ENCODE measurements around the gene LINC01488.

Gene LINC01488

DNA sequence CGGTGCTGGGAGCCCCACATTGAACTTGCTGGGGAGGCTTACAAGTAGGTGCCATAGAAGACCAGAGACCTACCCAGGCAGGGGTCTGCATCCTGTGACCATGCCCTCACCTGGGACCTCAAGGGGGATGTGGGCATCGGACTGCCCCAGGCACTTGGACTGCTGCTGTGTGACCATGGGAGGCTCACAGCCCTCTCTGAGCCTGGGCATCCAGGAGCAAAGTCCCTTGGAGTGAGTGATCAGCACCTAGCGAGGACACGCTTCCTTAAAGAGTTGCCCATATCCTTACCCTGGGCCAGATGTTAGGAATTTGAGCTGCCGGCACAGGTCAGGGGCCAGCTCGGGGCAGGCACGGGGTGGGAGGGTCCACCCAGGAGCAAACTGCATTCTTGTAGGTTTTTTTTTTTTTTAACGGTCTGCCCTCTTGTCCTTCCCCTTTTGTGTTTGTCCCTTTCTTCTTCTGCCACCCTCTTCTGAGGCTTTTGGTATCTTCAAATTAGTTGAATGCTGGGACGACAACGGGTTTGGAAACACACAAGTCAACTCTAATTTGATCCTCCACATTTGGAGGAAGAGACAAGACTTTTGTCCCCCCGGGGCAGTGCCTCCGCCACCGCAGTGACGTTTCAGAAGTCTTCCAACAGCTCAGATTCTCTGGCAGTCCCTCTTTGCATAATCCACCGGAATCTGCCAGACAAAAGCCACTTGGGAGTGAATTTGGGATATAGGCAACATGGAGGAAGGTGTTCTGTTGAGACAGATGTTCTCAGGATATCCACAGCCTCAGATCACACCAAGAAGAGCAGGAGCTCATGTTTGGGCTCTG, 46.1 kb upstream of the LINC01488 start:
- Histone ChIP-seq H3K79me1 (ENCODE audit: low read length) (peaks cover 37% of the 10 kb centered on the region), H3K36me3 (ENCODE audit: control insufficient read depth in 1 of 2, insufficient read depth in 2 of 2, low read length in 2 of 2) (no peaks in the 10 kb centered on the region), H3K4ac (ENCODE audit: low read depth, low read length) (no peak overlapping the region), H3K14ac (ENCODE audit: low read length) (peak overlapping the region; percentile 30), H3K79me2 (ENCODE audit: control insufficient read depth, insufficient read depth, low read length, poor library complexity) (peaks cover 2% of the 10 kb centered on the region), H3K4me3 (ENCODE audit: low read depth, low read length) (no peak overlapping the region), H3K9ac (ENCODE audit: low read length) (no peak overlapping the region), H2AFZ (ENCODE audit: insufficient read depth, low read length, poor library complexity) (no peak overlapping the region), H3K18ac (ENCODE audit: low read length) (peak overlapping the region; percentile 9), H4K91ac (ENCODE audit: low read depth, low read length) (peak overlapping the region; percentile 75), H3K4me2 (ENCODE audit: low read length) (no peak overlapping the region), H3K27ac (ENCODE audit: low read depth, low read length) (no peak overlapping the region), H4K8ac (ENCODE audit: low read depth, low read length) (no peak overlapping the region), H4K12ac (ENCODE audit: low read depth, low read length) (no peak overlapping the region), H3K27me3 (ENCODE audit: insufficient read depth, low read length) (no peaks in the 10 kb centered on the region), H2BK120ac (ENCODE audit: insufficient read depth, low read length, poor library complexity) (peak overlapping the region; percentile 65), H3K23ac (ENCODE audit: low read length) (no peak overlapping the region), H3K4me1 (ENCODE audit: control insufficient read depth in 1 of 2, insufficient read depth in 2 of 2, low read length in 2 of 2) (peaks cover 37 to 47% of the 10 kb centered on the region in 2 experiments), H2BK12ac (ENCODE audit: low read length) (peak overlapping the region; percentile 63), H2BK5ac (ENCODE audit: low read depth, low read length, poor library complexity) (no peak overlapping the region), H3K9me3 (ENCODE audit: insufficient read depth, low read depth, low read length) (no peaks in the 10 kb centered on the region), H2AK5ac (ENCODE audit: low read length) (peak overlapping the region; percentile 34)
- no CpG with 5 or more reads among the region's 15 CpGs for WGBS (ENCODE audit: extremely low coverage, insufficient coverage, insufficient read length)
- DNase-seq, result peak; percentile 85

DNA sequence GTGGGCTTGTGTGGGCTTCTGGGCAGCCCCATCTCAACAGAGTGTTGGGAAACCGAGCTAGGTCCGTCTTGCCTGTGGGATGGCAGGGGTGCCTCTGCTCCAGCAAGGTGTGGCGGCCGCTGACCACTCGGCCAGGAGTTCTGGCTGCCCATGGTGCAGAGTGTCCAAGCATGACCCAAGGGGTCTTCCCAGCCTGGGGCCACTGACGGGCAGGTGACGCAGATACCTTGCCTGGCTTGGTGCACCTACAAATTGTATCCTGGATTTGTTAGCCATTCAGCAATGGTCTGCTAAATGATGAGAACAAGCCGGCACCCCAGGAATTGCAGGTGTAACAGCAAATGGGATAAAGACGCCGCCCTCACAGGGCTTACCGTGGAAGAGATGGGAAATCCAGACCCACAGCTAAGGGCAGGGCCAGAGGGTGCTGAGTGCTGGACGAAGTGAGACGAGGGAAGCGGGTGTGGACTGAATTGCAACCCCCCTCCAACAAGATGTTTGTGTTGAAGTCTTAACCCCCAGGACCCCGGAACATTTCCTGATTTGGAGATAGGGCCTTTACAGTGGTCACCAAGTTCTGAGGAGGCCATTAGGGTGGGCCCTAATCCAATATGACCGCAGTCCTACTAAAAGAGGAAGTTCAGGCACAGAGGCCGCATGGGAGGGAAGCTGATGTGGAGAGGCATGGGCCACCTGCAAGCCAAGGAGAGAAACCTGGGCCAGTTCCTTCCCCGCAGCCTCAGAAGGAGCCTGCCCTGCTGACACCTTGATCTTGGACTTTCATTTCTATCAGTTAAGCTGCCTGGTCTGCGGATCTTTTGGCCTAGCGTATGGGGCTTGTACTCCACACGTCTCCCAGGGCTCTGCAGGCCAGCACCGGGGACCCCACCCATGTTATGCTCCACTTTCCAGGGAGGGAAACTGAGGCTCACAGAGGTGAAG, 45.2 kb upstream of the LINC01488 start:
- Histone ChIP-seq H3K4ac (ENCODE audit: low read depth, low read length) (no peak overlapping the region), H3K79me2 (ENCODE audit: control insufficient read depth, insufficient read depth, low read length, poor library complexity) (peaks cover 2% of the 10 kb centered on the region), H3K4me3 (ENCODE audit: low read depth, low read length) (no peak overlapping the region), H4K12ac (ENCODE audit: low read depth, low read length) (no peak overlapping the region), H2BK120ac (ENCODE audit: insufficient read depth, low read length, poor library complexity) (peak overlapping the region; percentile 65), H3K27me3 (ENCODE audit: insufficient read depth, low read length) (no peaks in the 10 kb centered on the region), H3K9ac (ENCODE audit: low read length) (no peak overlapping the region), H2BK5ac (ENCODE audit: low read depth, low read length, poor library complexity) (peak overlapping the region; percentile 18), H2BK12ac (ENCODE audit: low read length) (peak overlapping the region; percentile 63), H2AK5ac (ENCODE audit: low read length) (peak overlapping the region; percentile 45), H3K14ac (ENCODE audit: low read length) (peak overlapping the region; percentile 29), H3K4me2 (ENCODE audit: low read length) (no peak overlapping the region), H2AFZ (ENCODE audit: insufficient read depth, low read length, poor library complexity) (no peak overlapping the region), H3K79me1 (ENCODE audit: low read length) (peaks cover 37% of the 10 kb centered on the region), H3K4me1 (ENCODE audit: control insufficient read depth in 1 of 2, insufficient read depth in 2 of 2, low read length in 2 of 2) (peaks cover 37 to 47% of the 10 kb centered on the region in 2 experiments), H3K18ac (ENCODE audit: low read length) (peak overlapping the region; percentile 18), H3K23ac (ENCODE audit: low read length) (no peak overlapping the region), H4K8ac (ENCODE audit: low read depth, low read length) (no peak overlapping the region), H3K36me3 (ENCODE audit: control insufficient read depth in 1 of 2, insufficient read depth in 2 of 2, low read length in 2 of 2) (no peaks in the 10 kb centered on the region), H4K91ac (ENCODE audit: low read depth, low read length) (peak overlapping the region; percentile 32), H3K27ac (ENCODE audit: low read depth, low read length) (peak overlapping the region; percentile 49), H3K9me3 (ENCODE audit: insufficient read depth, low read depth, low read length) (no peaks in the 10 kb centered on the region)
- no peak for DNase-seq
- no CpG with 5 or more reads among the region's 22 CpGs for WGBS (ENCODE audit: extremely low coverage, insufficient coverage, insufficient read length)

DNA sequence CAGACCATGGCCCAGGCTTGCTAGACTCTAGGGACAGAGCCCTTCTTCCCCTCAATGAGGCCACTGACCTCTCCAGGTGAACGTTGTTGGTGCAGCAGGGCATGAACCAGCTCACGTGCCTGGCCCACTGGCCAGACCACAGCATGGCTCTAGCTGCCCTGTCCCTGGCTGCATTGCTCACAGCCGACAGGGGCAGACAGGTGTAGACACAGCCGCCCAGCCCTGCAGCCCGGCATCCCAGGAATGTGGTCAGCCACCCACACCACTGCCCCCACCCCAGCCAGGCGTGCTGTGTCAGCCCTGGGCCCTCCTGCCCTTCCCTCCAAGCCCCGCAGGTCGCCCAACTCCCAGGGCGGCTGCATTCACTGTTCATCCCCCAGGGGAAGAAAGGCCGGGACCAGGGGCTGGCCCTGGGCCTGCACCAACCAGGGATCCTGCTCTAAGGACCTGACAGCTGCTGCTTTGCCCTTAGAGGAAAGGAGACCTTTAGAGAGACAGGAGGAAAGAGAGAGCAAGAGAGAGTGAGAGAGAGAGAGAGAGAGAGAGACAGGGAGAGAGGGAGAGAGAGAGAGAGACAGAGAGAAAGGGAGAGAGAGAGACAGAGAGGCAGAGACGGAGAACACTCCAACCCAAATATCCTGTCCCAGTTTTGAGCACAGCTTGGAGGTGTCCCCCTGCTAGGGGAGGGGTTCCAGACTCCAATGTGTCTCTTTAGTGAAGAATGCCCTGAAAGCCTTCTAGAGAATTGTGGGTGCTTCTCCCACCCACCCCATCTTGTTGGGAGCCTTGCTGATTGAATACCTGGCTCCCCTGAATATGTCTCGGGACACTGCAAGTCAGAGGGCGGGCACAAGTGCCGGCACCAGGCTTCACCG, 44.2 kb upstream of the LINC01488 start:
- WGBS (ENCODE audit: extremely low coverage, insufficient coverage, insufficient read length), result no CpG with 5 or more reads among the region's 15 CpGs
- peaks cover 39 to 50% of the 10 kb centered on the region in 2 experiments for H3K4me1 ChIP-seq (ENCODE audit: control insufficient read depth in 1 of 2, insufficient read depth in 2 of 2, low read length in 2 of 2)
- H3K36me3 ChIP-seq (ENCODE audit: control insufficient read depth in 1 of 2, insufficient read depth in 2 of 2, low read length in 2 of 2), result no peaks in the 10 kb centered on the region
- no peak overlapping the region for H3K9ac ChIP-seq (ENCODE audit: low read length)
- peak overlapping the region; percentile 45 for H2AK5ac ChIP-seq (ENCODE audit: low read length)
- peak overlapping the region; percentile 57 for H3K27ac ChIP-seq (ENCODE audit: low read depth, low read length)
- no peak overlapping the region for H3K4ac ChIP-seq (ENCODE audit: low read depth, low read length)
- H2AFZ ChIP-seq (ENCODE audit: insufficient read depth, low read length, poor library complexity), result no peak overlapping the region
- peak overlapping the region; percentile 78 for H2BK12ac ChIP-seq (ENCODE audit: low read length)
- H3K18ac ChIP-seq (ENCODE audit: low read length), result peak overlapping the region; percentile 18
- no peaks in the 10 kb centered on the region for H3K27me3 ChIP-seq (ENCODE audit: insufficient read depth, low read length)
- peaks cover 37% of the 10 kb centered on the region for H3K79me1 ChIP-seq (ENCODE audit: low read length)
- H4K12ac ChIP-seq (ENCODE audit: low read depth, low read length), result no peak overlapping the region
- peak; percentile 92 to 97 for DNase-seq
- H4K8ac ChIP-seq (ENCODE audit: low read depth, low read length), result no peak overlapping the region
- H2BK5ac ChIP-seq (ENCODE audit: low read depth, low read length, poor library complexity), result peak overlapping the region; percentile 29
- H3K4me3 ChIP-seq (ENCODE audit: low read depth, low read length), result no peak overlapping the region
- peaks cover 2% of the 10 kb centered on the region for H3K79me2 ChIP-seq (ENCODE audit: control insufficient read depth, insufficient read depth, low read length, poor library complexity)
- H3K23ac ChIP-seq (ENCODE audit: low read length), result no peak overlapping the region
- no peaks in the 10 kb centered on the region for H3K9me3 ChIP-seq (ENCODE audit: insufficient read depth, low read depth, low read length)
- H3K4me2 ChIP-seq (ENCODE audit: low read length), result no peak overlapping the region
- peak overlapping the region; percentile 84 for H4K91ac ChIP-seq (ENCODE audit: low read depth, low read length)
- peak overlapping the region; percentile 29 for H3K14ac ChIP-seq (ENCODE audit: low read length)
- H2BK120ac ChIP-seq (ENCODE audit: insufficient read depth, low read length, poor library complexity), result peak overlapping the region; percentile 83

DNA sequence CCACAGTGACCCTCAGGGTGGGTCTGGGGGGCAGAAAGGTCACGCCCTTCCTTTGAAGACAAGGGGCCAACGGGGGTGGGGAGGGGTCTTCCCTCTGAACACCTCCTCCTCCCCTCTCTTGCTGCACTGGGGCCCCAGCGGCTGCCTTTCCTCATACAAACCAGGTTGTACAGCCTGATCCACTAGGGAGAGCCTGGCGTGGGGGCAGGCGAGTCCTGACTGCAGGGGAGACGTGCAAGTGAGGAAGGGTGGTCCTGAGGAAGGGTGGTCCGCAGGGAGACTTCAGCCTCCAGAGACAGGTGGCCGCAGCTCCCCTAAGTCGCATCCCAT, 43.6 kb upstream of the LINC01488 start:
- Histone ChIP-seq H3K36me3 (ENCODE audit: control insufficient read depth in 1 of 2, insufficient read depth in 2 of 2, low read length in 2 of 2) (no peaks in the 10 kb centered on the region), H4K91ac (ENCODE audit: low read depth, low read length) (peak overlapping the region; percentile 84), H3K9ac (ENCODE audit: low read length) (no peak overlapping the region), H3K23ac (ENCODE audit: low read length) (no peak overlapping the region), H4K12ac (ENCODE audit: low read depth, low read length) (no peak overlapping the region), H3K4me3 (ENCODE audit: low read depth, low read length) (no peak overlapping the region), H3K79me2 (ENCODE audit: control insufficient read depth, insufficient read depth, low read length, poor library complexity) (peaks cover 2% of the 10 kb centered on the region), H2AFZ (ENCODE audit: insufficient read depth, low read length, poor library complexity) (no peak overlapping the region), H3K9me3 (ENCODE audit: insufficient read depth, low read depth, low read length) (no peaks in the 10 kb centered on the region), H3K4ac (ENCODE audit: low read depth, low read length) (no peak overlapping the region), H2AK5ac (ENCODE audit: low read length) (peak overlapping the region; percentile 81), H3K18ac (ENCODE audit: low read length) (peak overlapping the region; percentile 52), H3K14ac (ENCODE audit: low read length) (peak overlapping the region; percentile 64), H3K27me3 (ENCODE audit: insufficient read depth, low read length) (no peaks in the 10 kb centered on the region), H3K4me1 (ENCODE audit: control insufficient read depth in 1 of 2, insufficient read depth in 2 of 2, low read length in 2 of 2) (peaks cover 45 to 56% of the 10 kb centered on the region in 2 experiments), H2BK5ac (ENCODE audit: low read depth, low read length, poor library complexity) (peak overlapping the region; percentile 29), H3K79me1 (ENCODE audit: low read length) (peaks cover 41% of the 10 kb centered on the region), H2BK120ac (ENCODE audit: insufficient read depth, low read length, poor library complexity) (peak overlapping the region; percentile 83), H3K4me2 (ENCODE audit: low read length) (no peak overlapping the region), H3K27ac (ENCODE audit: low read depth, low read length) (peak overlapping the region; percentile 57), H2BK12ac (ENCODE audit: low read length) (peak overlapping the region; percentile 87), H4K8ac (ENCODE audit: low read depth, low read length) (peak overlapping the region; percentile 40)
- DNase-seq, result no peak
- no CpG with 5 or more reads among the region's 9 CpGs for WGBS (ENCODE audit: extremely low coverage, insufficient coverage, insufficient read length)
